RWPE2 (cell line): ENCODE data around the gene TNS3.

Source experiments
- ATAC-seq: fragments of 200-7000 bp; cut with Tn5 transposase; 3 replicates; pipeline ENCODE4 v1.9.1; 2021; ENCODE audit warnings: low read depth
- DNase-seq: peaks from one replicate; pipeline ENCODE4 v3.0.0-alpha.2; 2020; ENCODE audit warnings: low spot score
- H3K27ac ChIP-seq: fragments of 450-650 bp; 2 replicates; pipeline ENCODE4 v1.5.1; 2017; ENCODE audit warnings: mild to moderate bottlenecking; ENCODE audit not compliant: poor library complexity, severe bottlenecking
- H3K27me3 ChIP-seq: fragments of 250-450 bp; sonication (Bioruptor Pico); 2 replicates; pipeline ENCODE4 v1.5.1; 2021; ENCODE audit warnings: mild to moderate bottlenecking, moderate library complexity; ENCODE audit not compliant: insufficient read depth, poor library complexity, severe bottlenecking
- H3K36me3 ChIP-seq: fragments of 250-450 bp; sonication (Bioruptor Pico); 2 replicates; pipeline ENCODE4 v1.5.1; 2020; ENCODE audit warnings: low read depth, mild to moderate bottlenecking, moderate library complexity
- H3K4me1 ChIP-seq: fragments of 250-450 bp; sonication (Bioruptor Pico); 2 replicates; pipeline ENCODE4 v1.5.1; 2021; ENCODE audit warnings: mild to moderate bottlenecking, moderate library complexity; ENCODE audit not compliant: insufficient read depth, poor library complexity, severe bottlenecking
- H3K4me3 ChIP-seq: fragments of 250-450 bp; sonication (Bioruptor Pico); 2 replicates; pipeline ENCODE4 v1.5.1; 2021; ENCODE audit warnings: mild to moderate bottlenecking, moderate library complexity; ENCODE audit not compliant: severe bottlenecking
- H3K9me3 ChIP-seq: fragments of 250-450 bp; sonication (Bioruptor Pico); 2 replicates; pipeline ENCODE4 v1.5.1; 2021; ENCODE audit warnings: mild to moderate bottlenecking, moderate library complexity; ENCODE audit not compliant: severe bottlenecking
- CTCF ChIP-seq: fragments of 450-650 bp; IDR thresholded peaks from one replicate; pipeline ENCODE4 v1.5.1; 2017; ENCODE audit warnings: mild to moderate bottlenecking, moderate library complexity; ENCODE audit not compliant: poor library complexity, severe bottlenecking

Gene TNS3

GRCh38 chr7:47314728-47315607 is 266.9 kb downstream of the TNS3 start:
- peaks cover 8% of the 10 kb centered on the region; the same call in 1 of the 2 replicates for H3K36me3 ChIP-seq
- no peak for ATAC-seq
- no peak overlapping the region for H3K4me3 ChIP-seq
- H3K27ac ChIP-seq, result no peak overlapping the region
- no peaks in the 10 kb centered on the region for H3K4me1 ChIP-seq
- no peaks in the 10 kb centered on the region for H3K9me3 ChIP-seq
- TF ChIP-seq CTCF, result no peak
- no peaks in the 10 kb centered on the region for H3K27me3 ChIP-seq
- no peak for DNase-seq

- ATAC-seq (no peak), DNase-seq (no peak)
- no peak for TF ChIP-seq CTCF
- H3K4me3 ChIP-seq, result no peak overlapping the region
- no peaks in the 10 kb centered on the region for H3K4me1 ChIP-seq
- H3K36me3 ChIP-seq, result peaks cover 8% of the 10 kb centered on the region; the same call in 1 of the 2 replicates
- no peak overlapping the region for H3K27ac ChIP-seq
- H3K27me3 ChIP-seq, result no peaks in the 10 kb centered on the region
- no peaks in the 10 kb centered on the region for H3K9me3 ChIP-seq
These were observed 267.7 kb downstream of the TNS3 start for GRCh38 chr7:47314248-47314647.

- Histone ChIP-seq H3K4me1 (no peaks in the 10 kb centered on the region), H3K4me3 (no peak overlapping the region), H3K9me3 (no peaks in the 10 kb centered on the region), H3K36me3 (peaks cover 5% of the 10 kb centered on the region; the same call in 1 of the 2 replicates), H3K27ac (no peak overlapping the region), H3K27me3 (no peaks in the 10 kb centered on the region)
- ATAC-seq (no peak), DNase-seq (no peak)
- no peak for TF ChIP-seq CTCF
These were observed 268.3 kb downstream of the TNS3 start for GRCh38 chr7:47313564-47313963.

GRCh38 chr7:47311891-47312290 is 270.0 kb downstream of the TNS3 start:
- H3K4me1 ChIP-seq, result no peaks in the 10 kb centered on the region
- no peak for TF ChIP-seq CTCF
- no peak for ATAC-seq
- peaks cover 5% of the 10 kb centered on the region; the same call in 1 of the 2 replicates for H3K36me3 ChIP-seq
- no peaks in the 10 kb centered on the region for H3K9me3 ChIP-seq
- no peak overlapping the region for H3K4me3 ChIP-seq
- DNase-seq, result no peak
- H3K27ac ChIP-seq, result no peak overlapping the region
- H3K27me3 ChIP-seq, result no peaks in the 10 kb centered on the region

- no peaks in the 10 kb centered on the region for H3K9me3 ChIP-seq
- no peak overlapping the region for H3K27ac ChIP-seq
- H3K36me3 ChIP-seq, result peaks cover 5% of the 10 kb centered on the region; the same call in 1 of the 2 replicates
- no peak overlapping the region for H3K4me3 ChIP-seq
- DNase-seq (no peak), ATAC-seq (no peak)
- TF ChIP-seq CTCF, result no peak
- no peaks in the 10 kb centered on the region for H3K4me1 ChIP-seq
- no peaks in the 10 kb centered on the region for H3K27me3 ChIP-seq
These were observed 271.9 kb downstream of the TNS3 start for GRCh38 chr7:47310020-47310419.
